Natural killer cell treated with Interleukin-12 subunit alpha and Interleukin-12 subunit beta and Interleukin-15 and Interleukin-18, amount 100 ng/mL, for 72 hours (primary cell): ENCODE results near the gene MPND. TPM values are rescaled to one million over a fixed set of nuclear protein-coding genes. Genes with fewer than 3 reads are reported as not detected.

Experiments used
- ATAC-seq, 2 donors: fragments of 150-1000 bp; cut with Tn5 transposase in 1 of 2; sonication (Bioruptor Pico), chemical (Tn5 transposase) in 1 of 2; 2 replicates each; pipeline ENCODE4 v1.10.0; 2021
- DNase-seq: peaks from one replicate; pipeline ENCODE4 v3.0.0; 2022; ENCODE audit warnings: low spot score
- H3K27ac Mint-ChIP-seq, 2 donors: 1 replicate in 1 of 2; 2 replicates in 1 of 2; pipeline ENCODE4 v1.8.0; 2022; ENCODE audit warnings: mixed read lengths in 2 of 2, mild to moderate bottlenecking in 1 of 2, moderate library complexity in 1 of 2
- H3K27me3 Mint-ChIP-seq, 2 donors: 1 replicate in 1 of 2; 2 replicates in 1 of 2; pipeline ENCODE4 v1.8.0; 2022; ENCODE audit warnings: mixed read lengths in 2 of 2
- H3K36me3 Mint-ChIP-seq: one replicate; pipeline ENCODE4 v1.8.0; 2022; ENCODE audit warnings: mixed read lengths
- H3K4me1 Mint-ChIP-seq, 2 donors: 1 replicate in 1 of 2; 2 replicates in 1 of 2; pipeline ENCODE4 v1.8.0; 2022; ENCODE audit warnings: low read depth in 2 of 2, mixed read lengths in 2 of 2, mild to moderate bottlenecking in 1 of 2
- H3K4me3 Mint-ChIP-seq: one replicate; pipeline ENCODE4 v1.8.0; 2022; ENCODE audit warnings: mixed read lengths
- H3K9me3 Mint-ChIP-seq: 2 replicates; pipeline ENCODE4 v1.8.0; 2022; ENCODE audit warnings: mixed read lengths
- total RNA-seq, 2 donors: library from RNA; stranded (reverse); gene quantifications; one replicate each; pipeline ENCODE4 v1.2.3, GENCODE V29; 2022

MPND gene
- total RNA-seq, 2 donors from 2014 or later, result 28.3 to 73.5 TPM

GRCh38 chr19:4369888-4370260, 26.5 kb downstream of the MPND start:
- ATAC-seq (peak; percentile 90), DNase-seq (peak; percentile 91)
- Mint-ChIP-seq H3K27ac (peak overlapping the region; percentile 93), H3K27me3 (no peaks in the 10 kb centered on the region), H3K36me3 (no peaks in the 10 kb centered on the region), H3K4me1 (peaks cover 30 to 35% of the 10 kb centered on the region in 2 donors), H3K9me3 (no peaks in the 10 kb centered on the region), H3K4me3 (peak overlapping the region; percentile 78)

DNA sequence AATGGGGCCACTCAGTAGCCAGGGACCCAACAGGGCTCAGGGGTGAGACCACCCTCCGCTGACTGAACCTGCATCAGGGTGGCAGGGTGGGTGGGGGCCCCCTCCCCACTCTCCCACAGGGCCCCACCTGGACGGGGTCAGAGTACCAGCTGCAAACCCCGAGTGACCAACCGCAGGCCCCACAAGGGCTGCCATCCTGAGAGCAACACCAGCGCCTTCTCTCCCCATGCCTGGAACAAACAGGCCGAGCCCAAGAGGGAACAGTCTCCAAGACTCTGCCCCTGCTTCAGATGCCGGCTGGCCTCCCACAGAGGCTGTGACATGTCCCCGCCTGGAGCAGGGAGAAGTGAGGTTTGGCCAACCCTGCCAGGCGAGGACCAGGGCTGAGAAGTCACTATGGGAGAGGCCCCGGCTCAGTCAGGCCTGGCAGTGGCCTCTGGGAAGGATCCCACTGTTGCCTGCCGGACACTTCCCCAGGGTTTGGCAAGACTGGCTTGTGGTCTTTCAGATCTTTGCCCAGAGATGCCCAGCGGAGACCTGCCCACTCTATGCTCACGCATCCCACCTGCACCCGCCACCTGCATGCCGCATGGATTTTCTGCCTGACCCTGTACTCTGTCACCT, 27.2 kb downstream of the MPND start:
- Mint-ChIP-seq H3K27ac (peak overlapping the region; percentile 93), H3K4me1 (peaks cover 30 to 36% of the 10 kb centered on the region in 2 donors), H3K4me3 (peak overlapping the region; percentile 78), H3K36me3 (no peaks in the 10 kb centered on the region), H3K9me3 (no peaks in the 10 kb centered on the region), H3K27me3 (no peaks in the 10 kb centered on the region)
- ATAC-seq (no peak), DNase-seq (no peak)

- ATAC-seq, result no peak
- Mint-ChIP-seq H3K9me3 (no peaks in the 10 kb centered on the region), H3K4me1 (peaks cover 35 to 44% of the 10 kb centered on the region in 2 donors), H3K27ac (peak overlapping the region; percentile 80 to 93), H3K36me3 (no peaks in the 10 kb centered on the region), H3K4me3 (no peak overlapping the region), H3K27me3 (no peaks in the 10 kb centered on the region)
- no peak for DNase-seq
Measured at GRCh38 chr19:4371247-4372164, 28.1 kb downstream of the MPND start.

DNA sequence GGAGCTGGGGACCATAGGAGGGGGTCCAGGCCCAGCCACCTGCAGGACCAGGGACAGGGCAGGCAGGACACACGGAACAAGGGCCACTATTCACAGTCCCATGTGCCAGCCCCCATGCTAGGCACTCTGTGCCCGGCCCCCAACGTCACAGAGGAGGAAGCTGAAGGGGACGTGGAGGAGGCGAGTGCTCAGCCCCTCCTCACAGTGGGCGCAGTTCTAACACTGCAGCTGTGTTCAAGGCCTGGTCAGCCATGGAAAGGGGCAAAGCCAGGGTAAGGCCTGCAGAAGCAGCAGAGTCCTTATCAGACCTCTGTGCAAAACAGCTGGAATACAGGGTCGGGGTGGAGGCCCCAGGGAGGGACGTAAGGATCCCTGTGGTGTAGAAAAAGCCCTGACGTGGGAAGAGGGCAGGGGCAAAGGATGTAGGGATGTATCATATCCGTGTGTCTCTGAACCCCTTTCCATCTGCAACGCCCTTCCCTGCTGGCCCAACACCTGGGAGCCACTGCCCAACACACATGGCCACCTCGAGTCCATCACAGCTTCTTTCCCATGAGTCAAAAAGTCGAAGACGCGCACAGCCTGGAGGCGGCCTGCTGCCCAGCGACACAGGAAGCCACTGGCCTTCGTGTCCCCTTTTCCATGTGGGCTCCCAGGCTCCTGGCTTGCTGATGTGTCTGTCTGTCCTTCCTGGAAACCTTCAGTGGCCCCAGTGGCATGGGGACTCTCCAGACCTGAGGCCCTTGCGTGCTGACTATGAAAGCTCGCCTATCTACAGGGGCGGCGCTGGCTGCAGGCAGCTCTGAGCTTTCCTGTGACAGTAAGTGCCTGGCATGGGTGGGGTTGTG, 29.0 kb downstream of the MPND start:
- Mint-ChIP-seq H3K4me1 (peaks cover 39 to 49% of the 10 kb centered on the region in 2 donors), H3K27ac (peak overlapping the region in 1 of 2 donors; percentile 27), H3K4me3 (no peak overlapping the region), H3K27me3 (no peaks in the 10 kb centered on the region), H3K36me3 (no peaks in the 10 kb centered on the region), H3K9me3 (no peaks in the 10 kb centered on the region)
- ATAC-seq, result no peak
- DNase-seq, result no peak

DNA sequence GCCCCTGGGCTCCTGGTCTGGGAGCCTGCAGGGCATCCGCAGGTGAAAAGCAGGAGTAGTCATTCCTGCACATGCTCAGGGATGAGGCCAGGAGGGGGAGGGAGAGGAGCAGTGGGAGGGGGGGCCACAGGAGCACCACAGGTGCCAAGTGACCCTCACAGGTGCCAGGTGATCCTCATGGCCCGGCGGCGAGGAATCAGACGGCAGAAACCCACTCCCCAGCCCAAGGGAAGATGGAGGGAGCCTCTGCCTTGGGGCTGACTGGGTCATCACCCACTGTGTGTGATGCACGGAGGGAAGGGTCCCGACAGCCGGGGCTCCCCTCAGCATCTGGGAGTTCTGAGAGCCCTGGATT, 29.6 kb downstream of the MPND start:
- Mint-ChIP-seq H3K4me3 (no peak overlapping the region), H3K9me3 (no peaks in the 10 kb centered on the region), H3K4me1 (peaks cover 39 to 46% of the 10 kb centered on the region in 2 donors), H3K27me3 (no peaks in the 10 kb centered on the region), H3K27ac (peak overlapping the region in 1 of 2 donors; percentile 27), H3K36me3 (no peaks in the 10 kb centered on the region)
- no peak for DNase-seq
- no peak for ATAC-seq

GRCh38 chr19:4373601-4374497, 30.5 kb downstream of the MPND start:
- DNase-seq (no peak), ATAC-seq (no peak)
- H3K27ac Mint-ChIP-seq, result peak overlapping the region; percentile 70 to 85
- H3K27me3 Mint-ChIP-seq, result no peaks in the 10 kb centered on the region
- H3K4me3 Mint-ChIP-seq, result peak overlapping the region; percentile 70
- H3K9me3 Mint-ChIP-seq, result no peaks in the 10 kb centered on the region
- H3K4me1 Mint-ChIP-seq, result peaks cover 37 to 43% of the 10 kb centered on the region in 2 donors
- H3K36me3 Mint-ChIP-seq, result no peaks in the 10 kb centered on the region

GRCh38 chr19:4374498-4375163, 31.3 kb downstream of the MPND start:
- H3K4me3 Mint-ChIP-seq, result no peak overlapping the region
- H3K9me3 Mint-ChIP-seq, result no peaks in the 10 kb centered on the region
- DNase-seq (no peak), ATAC-seq (no peak)
- H3K27ac Mint-ChIP-seq, result no peak overlapping the region
- no peaks in the 10 kb centered on the region for H3K27me3 Mint-ChIP-seq
- H3K4me1 Mint-ChIP-seq, result peaks cover 36 to 44% of the 10 kb centered on the region in 2 donors
- no peaks in the 10 kb centered on the region for H3K36me3 Mint-ChIP-seq

DNA sequence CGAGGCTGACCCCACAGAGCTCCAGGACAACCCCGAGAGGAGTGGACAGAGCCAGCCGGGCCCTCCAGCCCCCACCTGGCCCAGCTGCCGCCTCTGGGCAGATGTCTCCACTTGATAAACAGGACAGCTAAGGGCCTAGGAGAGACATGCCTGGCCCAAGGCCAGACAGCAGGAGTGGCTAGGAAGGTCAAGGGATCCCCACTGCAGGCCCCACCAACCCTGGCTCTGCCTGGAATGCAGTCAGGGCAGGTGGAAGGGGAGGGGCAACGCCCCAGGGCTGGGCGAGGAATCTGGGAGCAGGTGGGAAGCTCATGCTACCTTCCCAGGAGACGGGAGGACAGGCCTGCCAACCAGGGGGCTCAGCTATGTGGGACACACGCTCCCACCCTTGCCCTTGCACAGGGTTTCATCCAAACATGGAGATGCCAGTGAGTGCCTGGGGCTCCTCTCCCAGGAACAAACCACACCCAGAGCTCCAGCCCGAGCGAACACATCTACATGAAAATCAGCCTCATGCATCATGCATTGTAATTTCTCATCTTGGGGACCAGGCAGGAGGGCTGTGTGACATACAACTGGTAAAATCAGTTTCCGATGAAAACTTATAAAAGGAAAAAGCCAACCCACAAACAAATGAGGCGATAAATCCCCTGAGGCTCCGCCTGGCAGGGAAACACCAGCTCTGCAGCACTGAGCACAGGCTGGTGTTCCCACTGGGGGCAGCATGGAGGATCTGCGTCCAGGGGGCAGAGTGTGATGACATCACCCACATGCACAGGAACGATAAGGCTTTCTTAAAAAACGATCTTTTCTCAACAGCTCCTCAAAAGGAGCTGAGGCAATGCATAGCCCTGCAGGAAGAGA, 32.0 kb downstream of the MPND start:
- no peak overlapping the region for H3K4me3 Mint-ChIP-seq
- no peaks in the 10 kb centered on the region for H3K36me3 Mint-ChIP-seq
- peak overlapping the region in 1 of 2 donors; percentile 48 for H3K27ac Mint-ChIP-seq
- no peaks in the 10 kb centered on the region for H3K9me3 Mint-ChIP-seq
- no peaks in the 10 kb centered on the region for H3K27me3 Mint-ChIP-seq
- no peak for DNase-seq
- ATAC-seq, result no peak
- peaks cover 40 to 50% of the 10 kb centered on the region in 2 donors for H3K4me1 Mint-ChIP-seq

DNA sequence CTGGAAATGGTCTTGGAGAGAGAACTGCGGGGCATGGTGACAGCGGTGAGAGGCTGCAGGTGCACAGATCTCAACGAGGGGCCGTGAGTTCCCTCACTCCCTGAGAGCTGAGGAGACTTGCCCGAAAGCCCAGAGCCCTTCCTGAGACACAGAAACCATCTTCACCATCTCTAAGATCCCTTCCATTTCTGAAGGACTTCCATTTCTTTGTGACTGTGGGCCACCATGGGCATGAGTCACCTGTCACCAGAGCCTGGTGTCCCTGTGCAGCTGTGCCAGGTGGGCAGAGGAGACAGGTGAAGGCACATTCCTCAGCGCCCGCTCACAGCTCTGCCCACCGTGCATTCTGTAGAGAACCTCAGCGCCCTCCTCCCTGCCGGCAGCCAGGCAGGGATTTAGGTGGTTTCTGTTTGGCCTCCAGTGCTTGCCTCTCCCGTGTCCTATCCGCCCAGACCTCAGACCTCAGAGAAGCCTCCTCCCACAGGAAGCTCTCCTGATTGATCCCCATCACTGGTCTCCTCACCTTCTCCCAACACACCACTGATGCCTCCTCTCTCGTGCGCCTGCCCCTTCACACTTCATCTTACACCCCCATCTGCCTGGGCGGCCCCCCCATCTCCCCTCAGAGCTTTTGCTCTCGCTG, 32.8 kb downstream of the MPND start:
- H3K4me1 Mint-ChIP-seq, result peaks cover 40 to 51% of the 10 kb centered on the region in 2 donors
- H3K9me3 Mint-ChIP-seq, result no peaks in the 10 kb centered on the region
- no peaks in the 10 kb centered on the region for H3K27me3 Mint-ChIP-seq
- H3K27ac Mint-ChIP-seq, result peak overlapping the region; percentile 48 to 57
- no peaks in the 10 kb centered on the region for H3K36me3 Mint-ChIP-seq
- H3K4me3 Mint-ChIP-seq, result no peak overlapping the region
- DNase-seq (no peak), ATAC-seq (no peak)

DNA sequence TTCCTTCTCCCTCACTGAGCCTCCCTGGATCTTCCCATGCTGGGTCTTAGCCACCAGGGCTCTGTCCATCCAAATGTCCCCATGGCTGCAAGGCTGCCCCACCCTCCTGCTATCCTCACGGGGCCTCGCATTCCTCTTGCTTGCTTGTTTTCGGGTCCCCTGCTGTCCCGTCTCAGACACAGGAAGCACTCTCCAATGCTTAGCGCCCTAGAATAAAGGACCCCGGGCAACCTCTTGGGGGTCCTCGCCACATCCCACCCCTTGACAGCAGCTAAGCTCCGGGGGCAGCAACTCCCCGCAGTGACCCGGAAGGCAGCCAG, 33.3 kb downstream of the MPND start:
- Mint-ChIP-seq H3K4me1 (peaks cover 44 to 55% of the 10 kb centered on the region in 2 donors), H3K27me3 (no peaks in the 10 kb centered on the region), H3K36me3 (no peaks in the 10 kb centered on the region), H3K4me3 (no peak overlapping the region), H3K27ac (peak overlapping the region; percentile 57 to 58), H3K9me3 (no peaks in the 10 kb centered on the region)
- ATAC-seq, result no peak
- DNase-seq, result no peak

- Mint-ChIP-seq H3K4me3 (no peak overlapping the region), H3K4me1 (peaks cover 48 to 55% of the 10 kb centered on the region in 2 donors), H3K36me3 (no peaks in the 10 kb centered on the region), H3K27ac (peak overlapping the region; percentile 57 to 58), H3K9me3 (no peaks in the 10 kb centered on the region), H3K27me3 (no peaks in the 10 kb centered on the region)
- ATAC-seq, result no peak
- no peak for DNase-seq
Measured at GRCh38 chr19:4376991-4377781, 33.8 kb downstream of the MPND start.
